Ascending aorta (tissue), 2 donors: ENCODE results near the gene REXO5. TPM values are rescaled to one million over a fixed set of nuclear protein-coding genes. Genes with fewer than 3 reads are reported as not detected.

Experiments used
- DNase-seq, 2 donors: peaks; one replicate each; pipeline ENCODE4 v3.0.0-alpha.2; 2019; ENCODE audit warnings: low spot score in 2 of 2
- H3K27ac ChIP-seq, 2 donors: fragments of 200-600 bp; sonication (generic); one replicate each; pipeline ENCODE4 v1.5.1; 2016 to 2017; ENCODE audit warnings: mild to moderate bottlenecking in 1 of 2
- H3K27me3 ChIP-seq: fragments of 200-600 bp; sonication (generic); one replicate; pipeline ENCODE4 v1.5.1; 2017
- H3K36me3 ChIP-seq, 2 donors: fragments of 200-600 bp; sonication (generic); one replicate each; pipeline ENCODE4 v1.5.1; 2016
- H3K4me1 ChIP-seq, 2 donors: fragments of 200-600 bp; sonication (generic); one replicate each; pipeline ENCODE4 v1.5.1; 2016 to 2017; ENCODE audit warnings: mild to moderate bottlenecking in 1 of 2
- H3K4me3 ChIP-seq, 2 donors: fragments of 200-600 bp; sonication (generic); one replicate each; pipeline ENCODE4 v1.5.1; 2016 to 2017; ENCODE audit warnings: mild to moderate bottlenecking in 1 of 2
- H3K9me3 ChIP-seq, 2 donors: fragments of 200-600 bp; sonication (generic); one replicate each; pipeline ENCODE4 v1.5.1; 2016
- CTCF ChIP-seq, 3 experiments: fragments of 200-600 bp in 2 of 3; fragments of 450-650 bp in 1 of 3; sonication (generic) in 2 of 3; IDR thresholded peaks; one replicate each; pipeline ENCODE4 v1.5.1; 2016 to 2019; ENCODE audit warnings: antibody characterized with exemption in 3 of 3, mild to moderate bottlenecking in 1 of 3, moderate library complexity in 1 of 3
- intact Hi-C: fragments of 100-400 bp; cut with DNase I; formaldehyde crosslinking; loops from one replicate; pipeline ENCODE4 v1.15.1; 2023
- total RNA-seq: library from RNA; depleted of rRNA; stranded (reverse); fragments of >200 nt; gene quantifications from one replicate; pipeline ENCODE4 v1.1.0, GENCODE V29; 2016

The REXO5 gene
- total RNA-seq, 1 donor from 2014 or later: 2.1 TPM

DNA sequence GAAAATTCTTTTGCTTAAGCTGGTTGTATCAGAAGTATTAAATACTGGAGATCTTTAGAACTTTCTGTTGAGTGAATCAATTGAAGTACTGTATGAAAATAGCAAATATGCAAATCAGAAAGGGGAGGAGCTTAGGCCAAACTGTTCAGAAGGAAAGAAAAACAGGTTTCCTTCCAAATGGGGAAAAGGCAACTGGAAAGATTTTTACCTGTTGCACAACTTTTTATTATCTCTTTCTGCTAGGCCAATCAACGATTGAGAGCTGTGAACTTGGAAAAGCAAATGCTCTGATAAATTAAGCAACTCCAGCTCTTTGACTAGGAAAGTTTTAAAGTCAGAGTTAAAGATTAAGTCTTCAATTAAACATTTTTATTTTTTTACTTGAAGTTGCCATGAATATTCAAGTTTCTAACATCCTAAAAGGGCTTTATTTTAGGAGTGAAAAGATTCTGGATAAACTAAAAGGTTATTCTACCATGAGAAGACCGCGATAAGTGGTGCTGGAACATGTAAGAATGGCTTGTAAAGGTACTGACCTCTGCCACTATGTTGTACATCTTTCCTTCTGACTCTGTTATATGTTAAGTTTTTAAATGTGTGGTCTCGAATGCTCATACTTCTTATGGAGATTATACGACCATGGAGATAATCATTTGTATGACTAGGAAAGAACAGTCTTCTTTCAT, 77.4 kb downstream of the REXO5 start:
- Histone ChIP-seq H3K27ac (peak overlapping the region; percentile 24 to 73), H3K4me1 (peaks cover 5 to 40% of the 10 kb centered on the region in 2 donors), H3K36me3 (no peaks in the 10 kb centered on the region), H3K9me3 (no peaks in the 10 kb centered on the region), H3K4me3 (no peak overlapping the region), H3K27me3 (no peaks in the 10 kb centered on the region)
- no peak for TF ChIP-seq CTCF (IDR thresholded peaks at IDR 0.05)
- intact Hi-C loops: no loop called here
- no peak for DNase-seq

DNA sequence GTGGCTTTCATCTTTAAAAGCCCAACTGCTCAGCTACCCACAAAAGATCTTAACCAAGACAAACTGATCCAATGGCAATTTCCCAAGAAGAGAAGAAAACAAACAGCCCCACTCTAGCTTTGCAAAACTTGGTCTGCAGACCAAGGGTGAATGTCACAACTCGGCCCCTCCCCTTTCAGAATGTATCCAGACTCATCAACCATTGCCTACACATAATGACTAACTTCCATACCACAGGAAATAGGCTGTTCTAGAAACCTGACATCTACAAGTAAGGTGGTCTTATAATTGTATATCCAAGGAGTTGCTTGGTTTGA, 77.9 kb downstream of the REXO5 start:
- H3K9me3 ChIP-seq: no peaks in the 10 kb centered on the region
- H3K27me3 ChIP-seq: no peaks in the 10 kb centered on the region
- intact Hi-C loops: no loop called here
- H3K27ac ChIP-seq: peak overlapping the region; percentile 24 to 28
- DNase-seq: no peak
- no peaks in the 10 kb centered on the region for H3K36me3 ChIP-seq
- no peak overlapping the region for H3K4me3 ChIP-seq
- peaks cover under 1 to 38% of the 10 kb centered on the region in 2 donors for H3K4me1 ChIP-seq
- no peak for TF ChIP-seq CTCF (IDR thresholded peaks at IDR 0.05)

DNA sequence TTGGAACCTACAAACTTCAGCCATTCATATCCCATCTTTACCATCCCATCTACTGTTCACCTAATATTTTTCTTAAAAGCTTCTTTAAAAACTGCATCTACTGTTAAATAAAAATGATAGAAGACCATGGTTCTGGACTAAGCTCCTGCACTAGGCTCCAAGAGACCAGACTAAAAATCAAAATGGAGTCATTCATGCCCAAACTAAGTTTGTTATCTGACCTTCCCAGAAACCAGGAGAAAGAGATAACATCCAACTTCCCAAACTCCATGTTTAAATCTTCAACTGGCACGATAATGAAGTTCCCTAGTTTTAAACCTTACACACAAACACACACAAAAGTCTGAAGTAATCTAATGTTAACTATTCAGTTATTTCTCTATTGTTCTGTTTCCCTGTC, 80.0 kb downstream of the REXO5 start:
- Histone ChIP-seq H3K27me3 (no peaks in the 10 kb centered on the region), H3K4me1 (peaks cover 0 to 28% of the 10 kb centered on the region in 2 donors), H3K36me3 (peaks cover 0 to 3% of the 10 kb centered on the region in 2 donors), H3K27ac (peak overlapping the region in 1 of 2 donors; percentile 41), H3K4me3 (no peak overlapping the region), H3K9me3 (no peaks in the 10 kb centered on the region)
- DNase-seq: no peak
- TF ChIP-seq CTCF (IDR thresholded peaks at IDR 0.05): no peak
- intact Hi-C loops: no loop called here

DNA sequence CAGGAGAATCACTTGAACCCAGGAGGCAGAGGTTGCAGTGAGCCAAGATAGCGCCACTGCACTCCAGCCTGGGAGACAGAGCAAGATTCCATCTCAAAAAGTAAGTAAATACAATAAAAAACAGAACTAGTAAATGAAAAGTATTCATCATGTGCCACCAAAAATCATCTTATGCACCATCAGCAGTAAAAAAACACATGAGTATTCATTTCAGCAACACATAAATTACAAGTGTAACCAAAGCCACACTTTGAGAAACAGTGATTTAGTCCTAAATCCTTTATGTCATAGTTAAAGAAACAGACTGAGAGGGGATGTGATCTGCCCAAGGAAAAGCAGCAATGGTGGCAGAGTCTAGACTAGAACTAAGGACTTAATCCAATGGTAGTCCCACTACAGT, 80.9 kb downstream of the REXO5 start:
- H3K36me3 ChIP-seq: peaks cover 0 to 5% of the 10 kb centered on the region in 2 donors
- TF ChIP-seq CTCF (IDR thresholded peaks at IDR 0.05): no peak
- intact Hi-C loops: no loop called here
- DNase-seq: no peak
- H3K4me1 ChIP-seq: peaks cover 0 to 22% of the 10 kb centered on the region in 2 donors
- H3K27me3 ChIP-seq: no peaks in the 10 kb centered on the region
- peak overlapping the region; percentile 26 to 51 for H3K27ac ChIP-seq
- no peaks in the 10 kb centered on the region for H3K9me3 ChIP-seq
- no peak overlapping the region for H3K4me3 ChIP-seq

- Histone ChIP-seq H3K36me3 (peaks cover 8 to 22% of the 10 kb centered on the region in 2 donors), H3K4me3 (no peak overlapping the region), H3K27ac (no peak overlapping the region), H3K9me3 (no peaks in the 10 kb centered on the region), H3K27me3 (no peaks in the 10 kb centered on the region), H3K4me1 (peaks cover 0 to 15% of the 10 kb centered on the region in 2 donors)
- TF ChIP-seq CTCF (IDR thresholded peaks at IDR 0.05): no peak
- DNase-seq: no peak
- intact Hi-C loops: no loop called here
These were observed 83.4 kb downstream of the REXO5 start for GRCh38 chr16:20889625-20890275.
